ENCODE measurements around the gene EMD.

EMD gene

GRCh38 chrX:154374313-154375155, 4.6 kb upstream of the EMD start, which contains the start of gene FLNA:
Gene FLNA, minus strand, starts transcription at chrX:154374634. Its CDS starts 3,389 bp downstream, at chrX:154371245.
- no peak for TF ChIP-seq ZFX (IDR thresholded peaks at IDR 0.05; ENCODE audit: borderline replicate concordance)
- no peak for TF ChIP-seq CTCF (IDR thresholded peaks at IDR 0.05)
- H3K27ac ChIP-seq = peak within 1 kb of the TSS; percentile 87

GRCh38 chrX:154375156-154375504, 4.0 kb upstream of the EMD start:
- TF ChIP-seq CTCF (IDR thresholded peaks at IDR 0.05) (no peak), ZFX (IDR thresholded peaks at IDR 0.05; ENCODE audit: borderline replicate concordance) (no peak)
- H3K27ac ChIP-seq = peak overlapping the region; percentile 87

GRCh38 chrX:154376774-154377173, 2.3 kb upstream of the EMD start:
- no peak overlapping the region for H3K27ac ChIP-seq

GRCh38 chrX:154378059-154378798, 866 bp upstream of the EMD start:
- H3K27ac ChIP-seq = peak overlapping the region; percentile 89
- TF ChIP-seq ZFX (IDR thresholded peaks at IDR 0.05; ENCODE audit: borderline replicate concordance) (no peak), CTCF (IDR thresholded peaks at IDR 0.05) (no peak)

More at GRCh38 chrX:154376774-154377173, 2.3 kb upstream of the EMD start:
- TF ChIP-seq CTCF (IDR thresholded peaks at IDR 0.05) = no peak
- no peak for TF ChIP-seq ZFX (IDR thresholded peaks at IDR 0.05; ENCODE audit: borderline replicate concordance)

GRCh38 chrX:154379569-154379951, 465 bp downstream of the EMD start:
- H3K27ac ChIP-seq = peak overlapping the region; percentile 80
- TF ChIP-seq ZFX (IDR thresholded peaks at IDR 0.05; ENCODE audit: borderline replicate concordance) = no peak
- no peak for TF ChIP-seq CTCF (IDR thresholded peaks at IDR 0.05)

- H3K27ac ChIP-seq = peak overlapping the region; percentile 80
- TF ChIP-seq CTCF (IDR thresholded peaks at IDR 0.05) = no peak
- no peak for TF ChIP-seq ZFX (IDR thresholded peaks at IDR 0.05; ENCODE audit: borderline replicate concordance)
These were observed 1.1 kb downstream of the EMD start for GRCh38 chrX:154380153-154380552.

GRCh38 chrX:154380787-154381186, 1.7 kb downstream of the EMD start:
- H3K27ac ChIP-seq = peak overlapping the region; percentile 80; the same call in 1 of the 2 replicates
- TF ChIP-seq ZFX (IDR thresholded peaks at IDR 0.05; ENCODE audit: borderline replicate concordance) (no peak), CTCF (IDR thresholded peaks at IDR 0.05) (no peak)
